HepG2 (cell line): ENCODE measurements around the gene RASAL1. TPM values are rescaled to one million over a fixed set of nuclear protein-coding genes. Genes with fewer than 3 reads are reported as not detected.

Experiments used
- ATAC-seq: fragments of 200-7000 bp; cut with Tn5 transposase; 3 replicates; pipeline ENCODE4 v1.9.1; 2020; ENCODE audit warnings: mild to moderate bottlenecking, moderate library complexity
- BruUV-seq: library from RNA; stranded (reverse); fragments of 400-500 nt; replicated peaks from 2 replicates; lab custom pipeline; 2021; lab: Mats Ljungman, UMichigan
- CTCF ChIA-PET: fragments of 300-600 bp; formaldehyde crosslinking; extraction: SDS; loops from one replicate; lab custom pipeline; 2021; ENCODE audit warnings: low total read pairs, inconsistent platforms, low intra/inter-chr PET ratio; lab: Yijun Ruan, JAX
- POLR2A ChIA-PET: fragments of 350-600 bp; sonication (Branson Sonifier 250); formaldehyde crosslinking; loops from one replicate; lab custom pipeline; 2020; ENCODE audit warnings: antibody characterized with exemption, inconsistent platforms; lab: Yijun Ruan, JAX
- DNase-seq: peaks from one replicate; pipeline ENCODE4 v3.0.0-alpha.2; 2015; ENCODE audit warnings: low spot score
- FAIRE-seq: peaks from 3 replicates; lab custom pipeline; 2011; peaks lifted over from hg19 to GRCh38; lab: Jason Lieb, UNC
- H2AFZ ChIP-seq: one replicate; pipeline ENCODE4 v1.6.1; 2011; ENCODE audit warnings: low read length, inconsistent platforms
- H3K27ac ChIP-seq: fragments of 300-600 bp; 3 replicates; pipeline ENCODE4 v1.8.0; 2011; ENCODE audit warnings: mixed run types, mild to moderate bottlenecking, mixed read lengths, low read length, inconsistent platforms; ENCODE audit not compliant: insufficient read depth; ENCODE audit errors: extremely low read length
- H3K27me3 ChIP-seq, 2 experiments: fragments of 200-600 bp in 1 of 2; 2 replicates in 1 of 2; 3 replicates in 1 of 2; pipeline versions ENCODE4 v1.6.0 to v1.8.0; 2011; ENCODE audit warnings: low read length in 2 of 2, mild to moderate bottlenecking in 2 of 2, moderate library complexity in 2 of 2, inconsistent platforms in 1 of 2; ENCODE audit not compliant: insufficient read depth in 2 of 2, control insufficient read depth in 1 of 2
- H3K36me3 ChIP-seq, 2 experiments: fragments of 200-600 bp in 1 of 2; replicated peaks in 1 of 2; 2 replicates in 1 of 2; 3 replicates in 1 of 2; pipeline versions ENCODE4 v1.5.1 to v1.8.0; 2011; ENCODE audit warnings: low read length in 2 of 2, inconsistent platforms in 1 of 2; ENCODE audit not compliant: insufficient read depth in 2 of 2, control insufficient read depth in 1 of 2
- H3K4me1 ChIP-seq: 2 replicates; pipeline ENCODE4 v1.5.1; 2012; ENCODE audit warnings: low read length, inconsistent platforms; ENCODE audit not compliant: insufficient read depth
- H3K4me2 ChIP-seq: 2 replicates; pipeline ENCODE4 v1.6.0; 2011; ENCODE audit warnings: low read depth, low read length, inconsistent platforms
- H3K4me3 ChIP-seq, 3 experiments: fragments of 200-600 bp in 1 of 3; sonication (generic), shearing (Covaris generic) in 1 of 3; replicated peaks in 1 of 3; 2 replicates each; pipeline ENCODE4 v1.5.1; 2011 to 2016; ENCODE audit warnings: low read length in 3 of 3, inconsistent platforms in 2 of 3, low read depth in 2 of 3, mild to moderate bottlenecking in 2 of 3, control low read depth in 1 of 3, mixed read lengths in 1 of 3; ENCODE audit not compliant: insufficient read depth in 1 of 3
- H3K79me2 ChIP-seq: one replicate; pipeline ENCODE4 v1.6.1; 2011; ENCODE audit warnings: low read length, inconsistent platforms; ENCODE audit not compliant: insufficient read depth
- H3K9ac ChIP-seq: 2 replicates; pipeline ENCODE4 v1.6.0; 2011; ENCODE audit warnings: mild to moderate bottlenecking, low read depth, low read length, inconsistent platforms; ENCODE audit not compliant: insufficient read depth
- H3K9me3 ChIP-seq: 2 replicates; pipeline ENCODE4 v1.5.1; 2012; ENCODE audit warnings: mild to moderate bottlenecking, low read length
- H4K20me1 ChIP-seq: 2 replicates; pipeline ENCODE4 v1.6.0; 2011; ENCODE audit warnings: inconsistent platforms, mild to moderate bottlenecking, low read length, moderate library complexity; ENCODE audit not compliant: insufficient read depth
- AGO2 ChIP-seq: fragments of 200-400 bp; formaldehyde crosslinking; optimal IDR thresholded peaks from 2 replicates; pipeline ENCODE3; 2017; ENCODE audit warnings: mild to moderate bottlenecking, low read depth, low read length, moderate library complexity
- BRD4 ChIP-seq: sonication (generic); formaldehyde crosslinking; IDR thresholded peaks from 2 replicates; pipeline ENCODE4 v1.4.0; 2020; ENCODE audit warnings: missing genetic modification reagents
- KDM2A ChIP-seq: sonication (generic); formaldehyde crosslinking; IDR thresholded peaks from 2 replicates; pipeline ENCODE4 v1.4.0; 2020; ENCODE audit warnings: low read depth, missing genetic modification reagents, borderline replicate concordance
- KLF13 ChIP-seq: sonication (generic); formaldehyde crosslinking; IDR thresholded peaks from 2 replicates; pipeline ENCODE4 v1.4.0; 2020; ENCODE audit warnings: mild to moderate bottlenecking, missing genetic modification reagents
- MAZ ChIP-seq, 2 experiments: sonication (generic) in 1 of 2; formaldehyde crosslinking in 1 of 2; IDR thresholded peaks; 2 replicates each; pipeline versions ENCODE4 v1.5.0 to v1.6.1; 2012 to 2020; ENCODE audit warnings: low read depth in 2 of 2, mild to moderate bottlenecking in 2 of 2, borderline replicate concordance in 1 of 2, improper control_type of control experiment in 1 of 2, low read length in 1 of 2, missing genetic modification reagents in 1 of 2, moderate library complexity in 1 of 2
- MZF1 ChIP-seq: sonication (generic); formaldehyde crosslinking; IDR thresholded peaks from 2 replicates; pipeline ENCODE4 v1.8.1; 2023; ENCODE audit warnings: mild to moderate bottlenecking, missing genetic modification reagents, borderline replicate concordance
- PBX2 ChIP-seq: IDR thresholded peaks from 2 replicates; pipeline ENCODE4 v1.6.1; 2016; ENCODE audit warnings: control low read depth
- PBX3 ChIP-seq: sonication (generic); formaldehyde crosslinking; IDR thresholded peaks from 2 replicates; pipeline ENCODE4 v1.8.1; 2023; ENCODE audit warnings: missing genetic modification reagents, inconsistent platforms, borderline replicate concordance
- RAD21 ChIP-seq: fragments of 450-650 bp; formaldehyde crosslinking; IDR thresholded peaks from 2 replicates; pipeline ENCODE4 v1.5.0; 2020; ENCODE audit warnings: mild to moderate bottlenecking
- TBL1XR1 ChIP-seq: fragments of 150-350 bp; IDR thresholded peaks from 2 replicates; pipeline ENCODE4 v1.6.1; 2014; ENCODE audit warnings: borderline replicate concordance, low read length; ENCODE audit not compliant: partially characterized antibody
- ZBTB20 ChIP-seq: sonication (generic); formaldehyde crosslinking; IDR thresholded peaks from 2 replicates; pipeline ENCODE4 v1.8.1; 2023; ENCODE audit warnings: missing genetic modification reagents, low read depth, mild to moderate bottlenecking, borderline replicate concordance
- ZFX ChIP-seq: sonication (generic); formaldehyde crosslinking; IDR thresholded peaks from 2 replicates; pipeline ENCODE4 v1.4.0; 2020; ENCODE audit warnings: mild to moderate bottlenecking, low read depth, missing genetic modification reagents, moderate library complexity
- ZNF451 ChIP-seq: sonication (generic); formaldehyde crosslinking; IDR thresholded peaks from 2 replicates; pipeline ENCODE4 v1.5.0; 2020; ENCODE audit warnings: mild to moderate bottlenecking, missing genetic modification reagents
- ZNF709 ChIP-seq: sonication (generic); formaldehyde crosslinking; IDR thresholded peaks from 2 replicates; pipeline ENCODE4 v1.5.0; 2020; ENCODE audit warnings: mild to moderate bottlenecking, missing genetic modification reagents
- ZNF746 ChIP-seq: sonication (generic); formaldehyde crosslinking; IDR thresholded peaks from 2 replicates; pipeline ENCODE4 v1.8.0; 2022; ENCODE audit warnings: mild to moderate bottlenecking, missing genetic modification reagents
- ZNF768 ChIP-seq: sonication (generic); formaldehyde crosslinking; IDR thresholded peaks from 2 replicates; pipeline ENCODE4 v1.4.0; 2020; ENCODE audit warnings: missing genetic modification reagents
- ZSCAN30 ChIP-seq: sonication (generic); formaldehyde crosslinking; IDR thresholded peaks from 2 replicates; pipeline ENCODE4 v1.5.0; 2020; ENCODE audit warnings: mild to moderate bottlenecking, missing genetic modification reagents
- WGBS: methylation state at CpG from one replicate; pipeline ENCODE4 v1.1.6; 2017; ENCODE audit warnings: low lambda C conversion rate; 5-methylcytosine and 5-hydroxymethylcytosine counted together
- in situ Hi-C: cut with HindIII; loops from 2 replicates; pipeline ENCODE4 v1.10.0; 2017; ENCODE audit warnings: low pct_unique_long_range_greater_than_20kb; ENCODE audit not compliant: extremely low pct_ligation_motif_present
- intact Hi-C: fragments of 100-400 bp; cut with micrococcal nuclease; formaldehyde crosslinking; loops from one replicate; pipeline ENCODE4 v1.10.0; 2022; ENCODE audit not compliant: unreplicated experiment
- polyA plus RNA-seq, 8 experiments: library from polyadenylated mRNA; depleted of rRNA in 3 of 8; stranded (reverse) in 7 of 8; unstranded in 1 of 8; fragments of >200 nt; fragmentation: Illumina TruSeq in 4 of 8; extraction: Trizol in 4 of 8; gene quantifications; 2 replicates each; pipeline versions ENCODE4 v1.2.1 to v1.2.3, GENCODE V29; 2011 to 2016; ENCODE audit warnings: low read depth in 4 of 8, missing spikeins in 1 of 8, mixed read lengths in 1 of 8; ENCODE audit not compliant: insufficient read depth in 1 of 8
- total RNA-seq, 5 experiments: library from RNA; depleted of rRNA; stranded (reverse); fragments of >200 nt; fragmentation: Illumina TruSeq; extraction: Trizol; gene quantifications; 2 replicates each; pipeline ENCODE4 v1.2.3, GENCODE V29; 2016; ENCODE audit warnings: low read depth in 1 of 5

RASAL1 gene
- total and polyA plus RNA-seq, 2 of the 13 experiments (the other 11 are each of a cell fraction or from before 2014, with no cell fraction given) = not detected

GRCh38 chr12:113157218-113157859 lies 21.8 kb upstream of the RASAL1 start:
- intact Hi-C loops = no loop called here
- no peak overlapping the region for H3K4me3 ChIP-seq
- WGBS = 98% methylated on average over 9 of the region's 12 CpGs
- FAIRE-seq (no peak), ATAC-seq (no peak), DNase-seq (no peak)
- H3K36me3 ChIP-seq = peaks cover 17 to 36% of the 10 kb centered on the region in 2 experiments
- no peak overlapping the region for H3K9ac ChIP-seq
- ChIA-PET POLR2A (no interaction called here), CTCF (no interaction called here)
- in situ Hi-C loops = loop anchor here (5.0 kb wide), 1 partner anchor 110 kb away; no protein-coding TSS in a partner anchor
- BruUV-seq = no TSS peak
- no peaks in the 10 kb centered on the region for H3K9me3 ChIP-seq
- H3K27me3 ChIP-seq = peaks cover 0 to 26% of the 10 kb centered on the region in 2 experiments; a peak in 4 of 5 replicates
- TF ChIP-seq MAZ (IDR thresholded peaks at IDR 0.05; ENCODE audit: borderline replicate concordance, low read depth, low read length) (no peak), MAZ (CRISPR knock-in tag; IDR thresholded peaks at IDR 0.05; ENCODE audit: low read depth) (0 out of 2 replicates have a peak, but pooled peaks have one; percentile 22), KDM2A (CRISPR knock-in tag) (no peak), ZSCAN30 (no peak), BRD4 (CRISPR knock-in tag) (no peak), ZBTB20 (no peak), AGO2 (peak; percentile 79), ZFX (CRISPR knock-in tag) (0 out of 2 replicates have a peak, but pooled peaks have one; percentile 13)
- no peak overlapping the region for H3K4me2 ChIP-seq
- no peaks in the 10 kb centered on the region for H3K79me2 ChIP-seq
- H3K27ac ChIP-seq = no peak overlapping the region
- H3K4me1 ChIP-seq = peaks cover 13% of the 10 kb centered on the region; the same call in 1 of the 2 replicates
- no peak overlapping the region for H2AFZ ChIP-seq
- H4K20me1 ChIP-seq = peaks cover 4% of the 10 kb centered on the region; the same call in 1 of the 2 replicates

- WGBS = 60% methylated on average over 6 of the region's 7 CpGs
- FAIRE-seq = no peak
- no peak for TF ChIP-seq ZNF746 (CRISPR knock-in tag)
- TF ChIP-seq MZF1 (CRISPR knock-in tag) = no peak
- TF ChIP-seq ZNF768 = no peak
- TF ChIP-seq KLF13 = no peak
- no peak for TF ChIP-seq TBL1XR1
- no peak for TF ChIP-seq ZNF709 (CRISPR knock-in tag)
- no peak for TF ChIP-seq PBX3 (CRISPR knock-in tag)
- no peak for TF ChIP-seq PBX2 (CRISPR knock-in tag)
- TF ChIP-seq RAD21 (CRISPR knock-in tag) = no peak
- no peak for TF ChIP-seq ZNF451 (CRISPR knock-in tag)
Observed at GRCh38 chr12:113155646-113156045, 20.1 kb upstream of the RASAL1 start.

More at GRCh38 chr12:113155646-113156045, 20.1 kb upstream of the RASAL1 start:
- no TSS peak for BruUV-seq
- no peak overlapping the region for H3K4me3 ChIP-seq
- H3K36me3 ChIP-seq = peaks cover 14 to 23% of the 10 kb centered on the region in 2 experiments
- H3K79me2 ChIP-seq = no peaks in the 10 kb centered on the region
- H4K20me1 ChIP-seq = peaks cover 4% of the 10 kb centered on the region; the same call in 1 of the 2 replicates
- ATAC-seq = no peak
- intact Hi-C loops = no loop called here
- H3K9ac ChIP-seq = no peak overlapping the region
- no peak for DNase-seq
- CTCF ChIA-PET = no interaction called here
- H3K9me3 ChIP-seq = no peaks in the 10 kb centered on the region
- H3K27ac ChIP-seq = no peak overlapping the region
- peaks cover 13% of the 10 kb centered on the region; the same call in 1 of the 2 replicates for H3K4me1 ChIP-seq
- POLR2A ChIA-PET = no interaction called here
- in situ Hi-C loops = loop anchor here (5.0 kb wide), 1 partner anchor 108 kb away; no protein-coding TSS in a partner anchor
- no peak overlapping the region for H3K4me2 ChIP-seq
- no peak overlapping the region for H2AFZ ChIP-seq
- peaks cover 0 to 34% of the 10 kb centered on the region in 2 experiments; a peak in 4 of 5 replicates for H3K27me3 ChIP-seq
